ENCODE measurements around the gene MBD2.

GRCh38 chr18:54233228-54233625 is 8.8 kb upstream of the MBD2 start:
- TF ChIP-seq CTCF (IDR thresholded peaks at IDR 0.05) (no peak), POLR2A (IDR thresholded peaks at IDR 0.05) (no peak)
